Ovary (tissue), 9 donors: ENCODE results near the gene BCAR3. TPM values are rescaled to one million over a fixed set of nuclear protein-coding genes. Genes with fewer than 3 reads are reported as not detected.
"Not testable (repeated sequence)": the region's sequence is repeated elsewhere in the genome, so short reads cannot be mapped to it uniquely, and the experiment has no call there.

Experiments used
- DNase-seq, 5 donors: peaks; one replicate each; pipeline ENCODE4 v3.0.0-alpha.2; 2019 to 2020
- H3K27ac ChIP-seq, 2 donors: fragments of 200-600 bp; one replicate each; pipeline versions ENCODE4 v1.5.1 to v1.8.0; 2019 to 2022
- H3K27me3 ChIP-seq: fragments of 200-600 bp; one replicate; pipeline ENCODE4 v1.8.0; 2022
- H3K36me3 ChIP-seq: fragments of 200-600 bp; sonication (generic); one replicate; pipeline ENCODE4 v1.5.1; 2019
- H3K4me1 ChIP-seq: one replicate; pipeline ENCODE4 v1.8.1; 2013; ENCODE audit warnings: mild to moderate bottlenecking, moderate library complexity; ENCODE audit not compliant: insufficient read depth
- H3K4me3 ChIP-seq: fragments of 200-600 bp; sonication (generic); one replicate; pipeline ENCODE4 v1.5.1; 2017
- H3K9me3 ChIP-seq, 2 donors: fragments of 200-600 bp in 1 of 2; sonication (generic) in 1 of 2; one replicate each; pipeline versions ENCODE4 v1.5.1 to v1.8.1; 2013 to 2019; ENCODE audit warnings: mild to moderate bottlenecking in 1 of 2, moderate library complexity in 1 of 2
- CTCF ChIP-seq, 3 donors: fragments of 450-650 bp in 2 of 3; fragments of 200-600 bp in 1 of 3; IDR thresholded peaks; one replicate each; pipeline versions ENCODE4 v1.5.1 to v1.8.0; 2016 to 2022; ENCODE audit warnings: antibody characterized with exemption in 3 of 3, mild to moderate bottlenecking in 1 of 3
- EP300 ChIP-seq: sonication (generic); formaldehyde crosslinking; IDR thresholded peaks from one replicate; pipeline ENCODE4 v1.6.1; 2017; ENCODE audit warnings: antibody characterized with exemption
- POLR2A ChIP-seq: fragments of 450-650 bp; IDR thresholded peaks from one replicate; pipeline ENCODE4 v1.6.1; 2017; ENCODE audit warnings: antibody characterized with exemption, mild to moderate bottlenecking, moderate library complexity
- WGBS, 3 donors: extraction: QIAGEN DNeasy Blood & Tissue Kit in 1 of 3; methylation state at CpG; one replicate each; pipeline versions ENCODE4 v1.1.5 to v1.1.7; 2013 to 2017; 5-methylcytosine and 5-hydroxymethylcytosine counted together
- intact Hi-C, 4 donors: fragments of 100-400 bp; cut with DNase I; formaldehyde crosslinking; loops; one replicate each; pipeline versions ENCODE4 v1.11.0 to v1.15.1; 2022 to 2023
- polyA plus RNA-seq, 2 donors: library from polyadenylated mRNA; stranded (reverse); fragments of 200-250 nt in 1 of 2; fragments of 350-450 nt in 1 of 2; fragmentation: Illumina TruSeq in 1 of 2; extraction: RNeasy Lipid Tissue Mini Kit (QIAGEN cat#74804) in 1 of 2; gene quantifications; one replicate each; pipeline ENCODE4 v1.2.3, GENCODE V29; 2013 to 2014
- total RNA-seq, 7 donors: library from RNA; depleted of rRNA in 2 of 7; stranded (reverse); fragments of >200 nt in 2 of 7; fragmentation: NEBNext Ultra II Directional in 3 of 7; extraction: Animal tissue kit (Norgen Biotek cat#: 25700) in 3 of 7; gene quantifications; one replicate each; pipeline versions ENCODE4 v1.1.0 to v1.2.4, GENCODE V29; 2016 to 2023
- donor health status: DM: no; HTN: no; CAD: no; lungs with moderate emphysema.
- donor health status: DM: no; HTN: no; CAD: no.
- donor health status: Bipolar disorder and iron deficiency.
- donor health status: DM: yes; HTN: yes; CAD: no.
- donor health status: DM: no; HTN: no; CAD: no.
- donor health status: DM: yes; HTN: yes; CAD: no.

Gene BCAR3
- total and polyA plus RNA-seq, 9 donors = 13.8 to 30.8 (median 17.5) TPM

- 77 to 80% (median 77%) methylated on average over 5 of the region's 5 CpGs for WGBS, 3 donors
- Histone ChIP-seq H3K27ac (no peak overlapping the region), H3K4me1 (no peaks in the 10 kb centered on the region), H3K36me3 (no peaks in the 10 kb centered on the region), H3K27me3 (no peaks in the 10 kb centered on the region), H3K9me3 (no peaks in the 10 kb centered on the region), H3K4me3 (no peak overlapping the region)
- no peak for DNase-seq
- no peak for TF ChIP-seq POLR2A
- TF ChIP-seq CTCF (IDR thresholded peaks at IDR 0.05) = no peak
- TF ChIP-seq EP300 = no peak
- intact Hi-C loops = no loop called here
Observed at GRCh38 chr1:93699049-93699384, 17.4 kb upstream of the BCAR3 start.

GRCh38 chr1:93698329-93699048, 16.9 kb upstream of the BCAR3 start:
- TF ChIP-seq EP300 = no peak
- TF ChIP-seq POLR2A = no peak
- TF ChIP-seq CTCF (IDR thresholded peaks at IDR 0.05) = no peak
- 91 to 98% (median 97%) methylated on average over 7 of the region's 7 CpGs for WGBS, 3 donors
- intact Hi-C loops = no loop called here
- Histone ChIP-seq H3K4me3 (no peak overlapping the region), H3K9me3 (no peaks in the 10 kb centered on the region), H3K27me3 (no peaks in the 10 kb centered on the region), H3K4me1 (no peaks in the 10 kb centered on the region), H3K27ac (no peak overlapping the region), H3K36me3 (no peaks in the 10 kb centered on the region)
- no peak for DNase-seq

GRCh38 chr1:93697566-93697965, 15.9 kb upstream of the BCAR3 start:
- H3K27ac ChIP-seq, H3K36me3 ChIP-seq, H3K9me3 ChIP-seq, H3K4me1 ChIP-seq, H3K27me3 ChIP-seq, H3K4me3 ChIP-seq, intact Hi-C loops, DNase-seq: not testable (repeated sequence)
- 88 to 95% (median 91%) methylated on average over 13 of the region's 13 CpGs for WGBS, 3 donors

GRCh38 chr1:93695411-93696005, 13.9 kb upstream of the BCAR3 start:
- TF ChIP-seq EP300 (no peak), POLR2A (no peak), CTCF (IDR thresholded peaks at IDR 0.05) (no peak)
- Histone ChIP-seq H3K36me3 (no peaks in the 10 kb centered on the region), H3K4me3 (no peak overlapping the region), H3K27ac (no peak overlapping the region), H3K27me3 (no peaks in the 10 kb centered on the region), H3K9me3 (no peaks in the 10 kb centered on the region), H3K4me1 (no peaks in the 10 kb centered on the region)
- 83 to 91% (median 84%) methylated on average over 2 of the region's 2 CpGs for WGBS, 3 donors
- intact Hi-C loops = no loop called here
- no peak for DNase-seq

GRCh38 chr1:93694819-93695218, 13.2 kb upstream of the BCAR3 start:
- Histone ChIP-seq H3K4me3 (no peak overlapping the region), H3K27me3 (no peaks in the 10 kb centered on the region), H3K36me3 (no peaks in the 10 kb centered on the region), H3K4me1 (no peaks in the 10 kb centered on the region), H3K9me3 (no peaks in the 10 kb centered on the region), H3K27ac (no peak overlapping the region)
- intact Hi-C loops = no loop called here
- WGBS, 3 donors = 81 to 83% (median 82%) methylated on average over 3 of the region's 3 CpGs
- no peak for DNase-seq
- TF ChIP-seq EP300 (no peak), POLR2A (no peak)
